ENCODE data around the gene MEAK7.

MEAK7 gene

DNA sequence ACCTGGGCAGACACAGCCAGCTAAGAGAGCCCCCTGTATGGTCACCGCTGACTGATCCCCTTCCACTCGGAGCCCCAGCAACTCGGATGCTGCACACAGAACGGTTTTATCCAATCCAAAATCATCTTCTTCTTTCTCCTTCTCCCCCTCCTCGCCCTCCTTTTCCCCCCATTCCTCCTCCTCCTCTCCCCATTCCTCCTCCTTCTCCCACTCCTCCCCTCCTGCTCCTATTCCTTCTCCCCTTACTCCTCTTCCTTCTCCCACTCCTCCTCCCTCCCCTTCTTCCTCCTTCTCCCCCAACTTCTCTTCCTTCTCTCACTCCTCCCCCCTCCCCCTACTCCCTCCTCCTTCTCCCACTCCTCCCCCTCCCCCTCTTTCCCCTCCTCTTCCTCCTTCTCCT, 30.4 kb upstream of the MEAK7 start:
- no peak overlapping the region for H3K27ac ChIP-seq
- ChIA-PET POLR2A (ENCODE audit: low non-redundant PET) (no interaction called here), CTCF (no interaction called here)
- TF ChIP-seq CTCF (conservative IDR thresholded peaks at IDR 0.05; ENCODE audit: low read depth) = no peak
- no peak for DNase-seq (ENCODE audit: low spot score)

DNA sequence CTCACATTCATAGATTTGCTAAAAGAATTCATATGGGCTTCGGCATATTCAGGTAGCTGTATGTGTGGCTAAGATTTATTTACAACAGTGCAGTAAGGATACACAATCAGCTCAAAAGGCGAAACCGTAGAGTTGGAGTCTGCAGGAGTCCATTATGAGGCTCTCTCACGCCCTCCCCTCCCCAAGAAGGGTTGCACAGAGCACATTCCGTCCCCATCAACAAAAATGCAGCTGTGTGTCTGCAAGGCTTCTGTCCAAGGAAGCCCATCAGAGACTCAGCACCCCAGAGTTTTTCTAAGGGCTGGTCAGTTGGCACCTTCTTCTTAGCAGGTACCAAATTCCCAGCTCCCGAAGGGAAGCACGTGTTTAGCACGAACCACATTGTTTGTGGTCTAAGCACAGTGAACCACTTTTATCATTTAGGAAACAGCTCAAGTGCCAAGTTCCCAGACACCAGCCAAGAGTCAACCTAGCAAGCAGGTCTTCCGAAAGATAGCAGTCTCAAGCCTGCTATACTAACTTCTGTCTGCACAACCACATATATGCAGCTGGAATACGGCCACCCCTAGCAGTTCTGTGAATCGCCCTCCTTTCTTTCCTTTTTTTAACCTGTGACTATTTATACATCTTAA, 28.5 kb upstream of the MEAK7 start:
- peak overlapping the region; percentile 73 for H3K27ac ChIP-seq
- no peak for DNase-seq (ENCODE audit: low spot score)
- CTCF ChIA-PET = no interaction called here
- TF ChIP-seq CTCF (conservative IDR thresholded peaks at IDR 0.05; ENCODE audit: low read depth) = no peak
- POLR2A ChIA-PET (ENCODE audit: low non-redundant PET) = no interaction called here

DNA sequence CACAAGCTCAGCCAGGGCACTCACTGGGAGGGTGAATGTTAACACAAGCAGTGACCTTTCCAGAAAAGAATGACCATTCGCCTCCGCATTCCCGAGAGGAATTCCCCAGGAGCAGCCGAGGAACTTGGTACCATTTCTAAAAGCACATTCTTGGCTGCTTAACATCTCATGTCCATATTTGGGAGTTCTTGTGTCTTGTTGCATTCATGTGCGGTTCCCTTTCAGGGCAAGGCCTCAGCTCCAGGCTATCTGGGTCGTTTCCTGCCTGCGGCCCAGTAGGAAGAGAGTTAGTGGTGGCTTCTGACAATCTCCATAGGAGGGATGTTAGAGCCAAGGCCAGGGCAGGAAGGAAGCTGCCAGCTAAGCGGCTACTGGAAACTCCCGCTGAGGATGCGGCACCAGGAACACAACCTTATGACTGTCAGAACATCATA, 27.8 kb upstream of the MEAK7 start:
- peak overlapping the region; percentile 73 for H3K27ac ChIP-seq
- peak; percentile 86 for DNase-seq (ENCODE audit: low spot score)
- no peak for TF ChIP-seq CTCF (conservative IDR thresholded peaks at IDR 0.05; ENCODE audit: low read depth)
- CTCF ChIA-PET = no interaction called here
- POLR2A ChIA-PET (ENCODE audit: low non-redundant PET) = no interaction called here

DNA sequence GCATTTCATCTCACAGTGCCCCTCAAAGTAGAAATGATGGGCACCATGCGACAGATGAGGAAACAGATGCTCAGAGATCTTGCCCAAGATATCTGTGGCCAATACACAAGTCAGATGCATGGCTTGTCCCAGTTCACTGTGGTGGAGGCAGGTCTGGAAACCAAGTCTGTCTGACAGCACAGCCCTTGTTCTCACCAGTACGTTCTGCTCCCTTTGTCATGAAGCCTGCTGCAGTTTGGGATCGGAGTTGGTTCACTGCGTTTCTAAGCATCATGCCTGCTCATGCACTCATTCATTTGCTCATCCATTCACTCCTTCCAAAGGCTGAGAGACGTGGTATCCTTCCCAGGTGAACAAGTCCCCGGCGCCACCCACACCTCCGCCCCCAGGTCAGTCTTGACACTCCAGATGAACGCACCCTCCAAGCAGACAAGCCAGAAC, 27.2 kb upstream of the MEAK7 start:
- peak overlapping the region; percentile 73 for H3K27ac ChIP-seq
- ChIA-PET CTCF (no interaction called here), POLR2A (ENCODE audit: low non-redundant PET) (no interaction called here)
- DNase-seq (ENCODE audit: low spot score) = peak; percentile 60
- TF ChIP-seq CTCF (conservative IDR thresholded peaks at IDR 0.05; ENCODE audit: low read depth) = no peak

DNA sequence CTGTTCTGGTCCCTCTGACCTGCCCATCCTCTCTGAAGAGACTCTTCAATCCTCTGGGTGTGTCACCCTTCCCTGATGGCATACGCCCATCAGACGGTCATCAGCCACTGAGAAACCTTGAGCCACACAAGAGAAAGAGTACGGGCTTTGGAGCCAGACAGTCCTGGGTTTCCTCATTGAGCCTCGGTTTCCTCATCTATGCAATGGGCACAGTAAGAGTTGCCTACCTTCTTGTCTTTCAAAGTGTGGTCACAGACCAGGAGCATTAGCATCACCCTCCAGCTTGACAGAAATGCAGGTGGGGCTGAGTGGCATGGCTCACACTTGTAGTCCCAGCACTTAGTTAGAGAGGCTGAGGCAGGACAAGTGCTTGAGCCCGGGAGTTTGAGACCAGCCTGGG, 26.1 kb upstream of the MEAK7 start:
- ChIA-PET POLR2A (ENCODE audit: low non-redundant PET) (no interaction called here), CTCF (no interaction called here)
- no peak overlapping the region for H3K27ac ChIP-seq
- no peak for TF ChIP-seq CTCF (conservative IDR thresholded peaks at IDR 0.05; ENCODE audit: low read depth)
- no peak for DNase-seq (ENCODE audit: low spot score)

DNA sequence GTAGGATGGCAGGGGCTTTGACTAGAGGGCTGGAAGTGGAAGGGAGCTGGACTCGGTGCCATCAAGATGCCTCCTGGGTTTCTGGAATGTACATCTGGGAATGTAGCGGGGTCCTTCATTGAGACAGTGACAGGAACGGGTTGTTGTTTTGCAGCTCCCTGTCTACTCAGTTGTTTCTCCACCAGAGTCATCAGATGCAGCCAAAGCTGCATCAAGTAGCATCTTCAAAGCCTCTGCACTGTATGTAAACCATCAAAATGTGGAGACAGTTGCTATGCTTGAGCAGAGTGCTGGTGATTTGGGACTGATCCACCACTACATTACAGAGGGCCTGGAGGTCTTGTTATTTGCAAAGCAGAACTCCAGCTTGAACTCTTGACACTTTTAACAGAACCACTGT, 25.1 kb upstream of the MEAK7 start:
- POLR2A ChIA-PET (ENCODE audit: low non-redundant PET) = no interaction called here
- CTCF ChIA-PET = interaction anchor here (1.0 kb wide), 1 partner anchor 38 kb away, joined by 3 read pairs; no protein-coding TSS in a partner anchor
- TF ChIP-seq CTCF (conservative IDR thresholded peaks at IDR 0.05; ENCODE audit: low read depth) = no peak
- H3K27ac ChIP-seq = no peak overlapping the region
- no peak for DNase-seq (ENCODE audit: low spot score)
